ENCODE results near the gene MXI1. TPM values are rescaled to one million over a fixed set of nuclear protein-coding genes. Genes with fewer than 3 reads are reported as not detected.
A peak's percentile ranks its signal among the peaks of the same experiment; 100 is the strongest.
"Not testable (repeated sequence)": the region's sequence is repeated elsewhere in the genome, so short reads cannot be mapped to it uniquely, and the experiment has no call there.

MXI1 gene
- total RNA-seq, 1 donor from 2014 or later: 75.2 TPM

DNA sequence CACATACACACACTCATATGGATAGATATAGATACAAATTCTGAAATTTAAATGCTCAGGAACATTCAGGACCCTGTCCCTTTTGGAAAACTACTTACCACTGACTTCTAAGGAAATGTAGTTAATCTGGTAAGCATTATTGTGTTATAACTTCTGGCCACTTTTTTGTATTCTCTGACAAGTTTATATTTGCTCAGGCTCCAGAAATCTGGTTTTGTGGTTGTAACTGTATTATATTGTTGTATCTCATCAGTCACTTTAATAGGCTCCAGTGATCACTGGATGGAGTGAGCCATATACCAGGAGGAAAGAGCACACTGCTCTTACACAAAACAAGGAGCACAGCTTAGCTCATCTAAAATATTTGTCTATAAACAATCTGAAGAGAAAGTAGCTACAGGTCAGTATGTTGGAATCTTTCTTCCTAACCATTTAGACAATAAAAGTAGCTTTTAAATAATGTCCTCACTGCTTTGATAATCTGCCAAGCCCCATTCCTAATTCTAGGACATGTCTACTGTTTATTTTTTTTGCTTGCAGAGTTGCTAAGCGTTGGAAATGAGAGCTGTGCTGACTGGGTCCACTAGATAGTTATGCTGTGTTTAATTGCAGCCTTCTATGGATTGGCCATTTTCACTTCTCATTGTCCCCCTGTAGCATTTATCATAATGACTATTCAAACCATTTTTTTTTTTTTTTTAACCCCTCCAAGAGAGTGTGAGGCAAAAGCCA is 53.5 kb downstream of the MXI1 start:
- DNase-seq: no peak
- intact Hi-C loops (cut with DNase I): no loop called here
- peak; percentile 73 for ATAC-seq (ENCODE audit: poor library complexity)

DNA sequence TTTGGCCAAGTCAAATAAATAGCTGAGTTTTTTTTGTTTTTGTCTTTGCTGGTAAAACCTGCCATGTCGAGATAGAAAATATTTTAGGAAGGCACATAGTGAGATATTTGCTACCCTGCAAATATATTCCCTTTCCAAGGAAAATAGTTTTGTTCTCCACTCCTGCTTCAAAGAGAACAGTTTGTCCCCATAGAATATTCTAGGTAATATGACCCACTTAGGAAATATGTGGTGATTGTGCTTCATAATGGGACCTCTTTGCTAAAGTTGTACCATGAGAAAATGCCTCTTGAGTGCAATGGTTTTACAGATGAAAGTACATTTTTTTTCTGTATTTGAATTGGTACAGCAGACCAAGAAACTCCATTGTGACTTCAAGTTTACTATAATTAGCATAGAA is 55.8 kb downstream of the MXI1 start:
- intact Hi-C loops (cut with DNase I): no loop called here
- ATAC-seq (ENCODE audit: poor library complexity): no peak
- no peak for DNase-seq

DNA sequence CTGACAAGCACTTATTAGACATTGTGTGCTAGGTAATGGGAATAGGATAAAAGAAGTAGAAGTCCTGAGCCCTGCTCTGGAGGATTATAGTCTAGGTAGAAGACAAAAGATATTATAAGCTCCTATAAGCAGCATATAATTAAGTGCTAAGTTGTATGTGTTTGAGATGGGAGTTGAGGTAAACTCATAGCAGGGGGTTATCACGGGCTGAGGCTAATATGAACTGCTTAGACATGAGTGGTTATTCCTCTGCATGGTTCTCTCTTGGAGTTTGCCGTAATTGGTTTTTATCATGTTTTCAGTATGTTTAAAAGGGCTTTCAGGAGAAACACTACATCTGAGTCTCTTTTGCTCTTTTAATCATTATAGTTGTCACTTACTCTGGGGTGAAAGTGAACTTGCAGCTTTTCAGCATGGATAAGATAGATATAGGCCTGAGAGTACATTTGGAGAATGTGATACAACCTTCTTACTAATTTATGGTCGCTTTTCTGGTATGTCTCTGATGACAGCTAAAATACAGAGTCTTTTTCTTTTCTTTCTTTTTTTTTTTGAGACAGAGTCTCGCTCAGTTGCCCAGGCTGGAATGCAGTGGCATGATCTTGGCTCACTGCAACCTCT is 58.3 kb downstream of the MXI1 start:
- intact Hi-C loops (cut with DNase I): loop anchor here (5.0 kb wide), 1 partner anchor 38 kb away; no protein-coding TSS in a partner anchor
- ATAC-seq (ENCODE audit: poor library complexity): no peak
- DNase-seq: no peak

GRCh38 chr10:110267276-110267675 is 59.9 kb downstream of the MXI1 start:
- intact Hi-C loops (cut with DNase I): loop anchor here (5.0 kb wide), 1 partner anchor 40 kb away; no protein-coding TSS in a partner anchor
- ATAC-seq (ENCODE audit: poor library complexity) (no peak), DNase-seq (no peak)

DNA sequence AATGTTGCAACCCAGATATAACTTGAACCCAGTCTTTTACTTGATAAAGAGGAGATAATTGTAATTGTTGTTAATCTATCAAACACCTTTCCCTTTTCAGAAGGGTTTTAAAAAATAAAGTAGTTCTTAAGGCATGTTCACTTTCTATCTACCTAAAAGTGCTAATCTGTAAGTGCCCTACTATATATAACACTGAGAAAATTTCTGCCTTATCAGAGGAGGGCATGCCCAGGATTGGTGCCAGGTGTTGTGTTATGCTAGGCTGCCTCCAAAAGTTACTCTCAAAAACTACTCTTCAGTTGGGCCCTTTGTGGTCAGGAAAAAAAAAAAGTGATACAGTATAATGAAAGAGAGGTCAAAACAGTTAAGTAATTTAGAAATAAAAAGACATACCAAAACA is 61.0 kb downstream of the MXI1 start:
- intact Hi-C loops (cut with DNase I): loop anchor here (5.0 kb wide), 1 partner anchor 41 kb away; no protein-coding TSS in a partner anchor
- DNase-seq: peak; percentile 42
- ATAC-seq (ENCODE audit: poor library complexity): peak; percentile 80

DNA sequence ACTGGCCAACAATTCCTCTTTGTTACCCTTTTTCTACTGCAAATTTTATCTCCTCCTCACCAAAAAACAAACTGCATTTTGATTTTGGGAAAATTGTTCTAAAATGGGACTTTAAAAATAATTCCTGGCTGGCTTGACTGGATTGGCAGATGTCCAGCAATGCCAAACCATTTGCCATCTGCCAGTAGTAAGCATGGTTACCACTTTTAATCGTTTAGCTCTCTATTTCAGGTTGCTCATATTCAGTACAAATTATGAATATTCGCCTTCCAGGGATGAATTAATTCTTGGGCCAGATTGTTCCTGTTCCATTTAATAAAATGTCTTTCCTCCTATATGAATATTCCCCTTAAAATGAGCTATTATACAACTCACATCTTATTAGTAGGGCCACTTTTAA is 61.6 kb downstream of the MXI1 start:
- no peak for ATAC-seq (ENCODE audit: poor library complexity)
- no peak for DNase-seq
- intact Hi-C loops (cut with DNase I): loop anchor here (5.0 kb wide), 1 partner anchor 42 kb away; no protein-coding TSS in a partner anchor

GRCh38 chr10:110269374-110270318 is 62.2 kb downstream of the MXI1 start:
- ATAC-seq (ENCODE audit: poor library complexity) (peak; percentile 89), DNase-seq (no peak)
- intact Hi-C loops (cut with DNase I): loop anchor here (5.0 kb wide), 1 partner anchor 42 kb away; no protein-coding TSS in a partner anchor

GRCh38 chr10:110272995-110273394 is 65.6 kb downstream of the MXI1 start:
- intact Hi-C loops (cut with DNase I); DNase-seq; ATAC-seq (ENCODE audit: poor library complexity): not testable (repeated sequence)

- DNase-seq (peak; percentile 77), ATAC-seq (ENCODE audit: poor library complexity) (peak; percentile 50)
- intact Hi-C loops (cut with DNase I): no loop called here
These were observed 66.1 kb downstream of the MXI1 start for GRCh38 chr10:110273474-110273873.

DNA sequence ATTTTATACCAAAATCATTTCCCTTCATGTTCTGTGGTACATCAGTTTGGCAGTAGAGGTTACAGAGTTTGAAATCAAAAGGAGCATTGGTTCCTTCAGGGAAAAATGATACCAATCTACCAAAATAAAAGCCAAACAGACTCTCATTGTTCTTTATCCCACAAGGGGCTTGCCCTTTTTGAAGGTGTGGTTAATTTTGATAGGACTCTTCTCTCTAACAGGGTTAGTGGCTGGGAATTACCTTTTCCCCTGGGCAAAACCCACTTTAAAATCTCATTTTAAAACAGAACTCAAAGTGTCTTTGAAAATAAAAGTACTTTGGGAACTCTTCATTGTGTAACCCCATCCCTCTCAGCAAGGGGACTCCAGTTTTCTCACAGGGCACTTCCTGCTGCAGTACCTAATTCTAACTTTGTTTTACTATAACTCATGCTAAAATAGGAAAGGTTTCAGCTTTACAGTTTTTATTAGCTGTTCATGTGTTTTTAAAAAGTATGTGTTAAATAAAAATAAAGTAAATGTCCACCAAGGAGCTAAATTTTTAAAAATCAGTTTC is 66.7 kb downstream of the MXI1 start:
- ATAC-seq (ENCODE audit: poor library complexity): no peak
- intact Hi-C loops (cut with DNase I): no loop called here

DNA sequence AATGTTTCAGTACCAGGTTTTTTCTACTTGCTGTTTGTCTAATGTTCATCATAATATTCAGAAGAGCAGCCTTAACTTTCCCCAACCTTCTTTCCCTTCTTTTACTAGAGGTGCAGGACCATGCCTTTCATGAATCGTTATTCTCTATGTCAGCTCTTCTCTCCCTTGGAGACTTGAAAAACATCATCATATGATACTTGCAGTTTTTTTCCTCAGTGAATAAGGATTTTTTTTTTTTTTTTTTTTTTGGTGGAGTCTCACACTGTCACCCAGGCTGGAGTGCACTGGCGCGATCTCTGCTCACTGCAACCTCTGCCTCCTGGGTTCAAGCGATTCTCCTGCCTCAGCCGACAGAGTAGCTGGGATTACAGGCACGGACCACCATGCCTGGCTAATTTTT is 67.2 kb downstream of the MXI1 start:
- DNase-seq: no peak

More for the DNA sequence above, 66.7 kb downstream of the MXI1 start:
- no peak for DNase-seq

GRCh38 chr10:110275128-110275729 is 67.8 kb downstream of the MXI1 start:
- intact Hi-C loops (cut with DNase I): loop anchor here (5.0 kb wide), 2 partner anchors 68 to 138 kb away; partner anchors contain the start of gene MXI1
- no peak for DNase-seq
- ATAC-seq (ENCODE audit: poor library complexity): no peak

More for the DNA sequence above, 67.2 kb downstream of the MXI1 start:
- ATAC-seq (ENCODE audit: poor library complexity): no peak
- intact Hi-C loops (cut with DNase I): loop anchor here (5.0 kb wide), 2 partner anchors 67 to 137 kb away; partner anchors contain the start of gene MXI1

DNA sequence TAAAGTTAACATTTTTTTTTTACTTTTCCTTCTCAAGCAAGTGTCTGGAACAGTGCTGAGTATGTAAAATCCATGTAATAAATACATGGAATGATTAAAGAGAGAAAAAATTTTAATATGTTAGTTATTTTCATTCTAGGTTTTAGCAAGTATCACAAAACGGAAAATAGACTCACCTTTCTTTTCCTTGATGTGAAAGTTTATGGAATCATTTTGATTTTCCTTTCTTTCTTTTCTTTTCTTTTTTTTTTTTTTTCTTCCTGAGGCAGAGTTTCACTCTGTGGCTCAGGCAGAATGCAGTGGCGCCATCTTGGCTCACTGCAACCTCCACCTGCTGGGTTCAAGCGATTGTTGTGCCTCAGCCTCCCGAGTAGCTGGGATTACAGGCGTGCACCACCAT is 69.2 kb downstream of the MXI1 start:
- ATAC-seq (ENCODE audit: poor library complexity): no peak
- no peak for DNase-seq
- intact Hi-C loops (cut with DNase I): loop anchor here (5.0 kb wide), 2 partner anchors 69 to 139 kb away; partner anchors contain the start of gene MXI1

DNA sequence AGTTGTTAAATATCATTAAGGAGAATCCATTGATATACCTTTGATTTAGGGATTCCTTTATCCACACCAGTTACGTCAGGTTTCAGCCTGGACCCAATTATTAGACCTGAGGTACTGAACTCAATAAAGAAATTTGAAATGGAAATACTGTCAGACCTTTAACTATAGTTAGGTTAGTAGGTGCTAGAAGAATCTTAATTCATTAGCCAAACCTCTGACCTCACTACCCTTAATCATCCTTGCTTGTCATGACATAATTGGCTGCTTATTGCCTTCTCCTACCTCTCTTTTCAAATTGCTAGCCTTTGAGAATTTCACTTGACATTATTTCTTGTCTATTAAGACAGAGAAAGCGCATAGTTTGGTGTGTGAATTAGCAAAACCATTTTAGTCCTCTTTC is 70.2 kb downstream of the MXI1 start:
- intact Hi-C loops (cut with DNase I): loop anchor here (5.0 kb wide), 2 partner anchors 70 to 140 kb away; partner anchors contain the start of gene MXI1
- ATAC-seq (ENCODE audit: poor library complexity): no peak
- no peak for DNase-seq

DNA sequence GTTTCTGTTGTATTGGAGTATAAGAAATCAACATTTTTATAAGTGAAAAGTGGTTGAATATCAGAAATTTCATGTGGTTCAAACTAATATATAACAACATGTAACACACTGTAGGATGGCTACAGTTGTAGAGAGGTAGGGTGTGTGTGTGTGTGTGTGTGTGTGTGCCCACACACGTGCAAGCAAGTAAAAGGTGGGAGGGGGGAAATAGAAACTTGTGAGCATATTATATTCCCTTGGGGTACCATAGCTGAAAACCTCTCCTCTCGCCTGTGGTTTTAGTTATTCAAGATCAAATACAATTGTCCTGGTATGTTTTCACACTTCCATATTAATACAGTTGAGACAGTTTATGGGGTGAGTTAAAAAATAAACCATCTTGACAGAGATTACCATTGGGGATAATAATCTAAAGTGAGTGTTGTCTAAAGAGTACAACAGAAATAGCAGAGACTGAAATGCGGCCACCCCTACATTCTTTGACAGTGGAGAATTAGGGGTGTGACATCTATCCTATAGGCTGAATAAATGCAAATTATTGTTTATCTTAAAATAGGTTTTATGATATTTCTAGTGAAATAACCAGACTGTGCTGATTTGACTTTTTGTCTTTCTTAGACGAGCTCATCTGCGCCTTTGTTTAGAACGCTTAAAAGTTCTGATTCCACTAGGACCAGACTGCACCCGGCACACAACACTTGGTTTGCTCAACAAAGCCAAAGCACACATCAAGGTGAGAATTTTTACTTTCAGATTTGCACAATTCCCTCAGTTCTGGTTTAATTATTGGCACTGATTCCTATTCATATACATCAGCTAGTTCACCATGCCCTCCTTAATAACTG is 71.4 kb downstream of the MXI1 start:
- ATAC-seq (ENCODE audit: poor library complexity): peak; percentile 4
- intact Hi-C loops (cut with DNase I): loop anchor here (5.0 kb wide), 2 partner anchors 71 to 141 kb away; partner anchors contain the start of gene MXI1

GRCh38 chr10:110279407-110279986 is 72.1 kb downstream of the MXI1 start:
- no peak for DNase-seq
- ATAC-seq (ENCODE audit: poor library complexity): peak; percentile 87
- intact Hi-C loops (cut with DNase I): loop anchor here (5.0 kb wide), 2 partner anchors 72 to 142 kb away; partner anchors contain the start of gene MXI1

More for the DNA sequence above, 71.4 kb downstream of the MXI1 start:
- no peak for DNase-seq
